Neuron (in vitro differentiated cells): Measurements from ENCODE around the gene MEIOSIN.
"Not testable (repeated sequence)": the region's sequence is repeated elsewhere in the genome, so short reads cannot be mapped to it uniquely, and the experiment has no call there.

Experiments
- H2AFZ ChIP-seq: one replicate; pipeline ENCODE4 v1.6.1; 2013; ENCODE audit warnings: low read depth, mild to moderate bottlenecking, inconsistent platforms, low read length, moderate library complexity
- H3K27me3 ChIP-seq: one replicate; pipeline ENCODE4 v1.6.1; 2013; ENCODE audit warnings: low read length; ENCODE audit not compliant: insufficient read depth
- H3K36me3 ChIP-seq: one replicate; pipeline ENCODE4 v1.6.1; 2013; ENCODE audit warnings: low read length; ENCODE audit not compliant: insufficient read depth
- H3K4me1 ChIP-seq: one replicate; pipeline ENCODE4 v1.6.1; 2013; ENCODE audit warnings: low read length; ENCODE audit not compliant: insufficient read depth
- H3K4me3 ChIP-seq: 2 replicates; pipeline ENCODE4 v1.5.1; 2013; ENCODE audit warnings: mild to moderate bottlenecking, low read length, moderate library complexity
- H3K9me3 ChIP-seq: one replicate; pipeline ENCODE4 v1.6.1; 2013; ENCODE audit warnings: low read length

The MEIOSIN gene

GRCh38 chr19:45711851-45712698 lies 21.2 kb upstream of the MEIOSIN start:
- peaks cover 10% of the 10 kb centered on the region for H3K4me1 ChIP-seq
- H3K36me3 ChIP-seq, result peaks cover 25% of the 10 kb centered on the region
- no peaks in the 10 kb centered on the region for H3K9me3 ChIP-seq
- no peaks in the 10 kb centered on the region for H3K27me3 ChIP-seq
- H2AFZ ChIP-seq, result no peak overlapping the region
- no peak overlapping the region for H3K4me3 ChIP-seq

- Histone ChIP-seq H3K4me1 (peaks cover 11% of the 10 kb centered on the region), H3K36me3 (peaks cover 25% of the 10 kb centered on the region), H3K9me3 (no peaks in the 10 kb centered on the region), H3K27me3 (no peaks in the 10 kb centered on the region), H3K4me3 (no peak overlapping the region), H2AFZ (no peak overlapping the region)
These were observed 20.6 kb upstream of the MEIOSIN start for GRCh38 chr19:45712699-45713067.

GRCh38 chr19:45713141-45713540 lies 20.1 kb upstream of the MEIOSIN start:
- no peaks in the 10 kb centered on the region for H3K9me3 ChIP-seq
- peaks cover 25% of the 10 kb centered on the region for H3K36me3 ChIP-seq
- H3K4me3 ChIP-seq, result no peak overlapping the region
- H3K4me1 ChIP-seq, result peaks cover 15% of the 10 kb centered on the region
- no peaks in the 10 kb centered on the region for H3K27me3 ChIP-seq
- H2AFZ ChIP-seq, result no peak overlapping the region

GRCh38 chr19:45715139-45715538 lies 18.1 kb upstream of the MEIOSIN start:
- H2AFZ ChIP-seq, result no peak overlapping the region
- H3K4me1 ChIP-seq, result peaks cover 20% of the 10 kb centered on the region
- H3K36me3 ChIP-seq, result peaks cover 29% of the 10 kb centered on the region
- no peaks in the 10 kb centered on the region for H3K9me3 ChIP-seq
- H3K27me3 ChIP-seq, result no peaks in the 10 kb centered on the region
- no peak overlapping the region for H3K4me3 ChIP-seq

- H3K4me3 ChIP-seq, result peak overlapping the region; percentile 76
- H3K36me3 ChIP-seq, result peaks cover 25% of the 10 kb centered on the region
- H3K27me3 ChIP-seq, result no peaks in the 10 kb centered on the region
- no peaks in the 10 kb centered on the region for H3K9me3 ChIP-seq
- H2AFZ ChIP-seq, result peak overlapping the region; percentile 6
- peaks cover 20% of the 10 kb centered on the region for H3K4me1 ChIP-seq
These were observed 16.7 kb upstream of the MEIOSIN start for GRCh38 chr19:45716359-45717130.

- Histone ChIP-seq H2AFZ (peak overlapping the region; percentile 6), H3K4me3 (peak overlapping the region; percentile 76), H3K27me3 (no peaks in the 10 kb centered on the region), H3K36me3 (peaks cover 17% of the 10 kb centered on the region), H3K9me3 (no peaks in the 10 kb centered on the region), H3K4me1 (peaks cover 20% of the 10 kb centered on the region)
These were observed 15.9 kb upstream of the MEIOSIN start for GRCh38 chr19:45717131-45717982.

- Histone ChIP-seq H3K9me3 (no peaks in the 10 kb centered on the region), H3K4me1 (peaks cover 20% of the 10 kb centered on the region), H3K36me3 (peaks cover 15% of the 10 kb centered on the region), H2AFZ (no peak overlapping the region), H3K4me3 (peak overlapping the region; percentile 42), H3K27me3 (no peaks in the 10 kb centered on the region)
These were observed 15.1 kb upstream of the MEIOSIN start for GRCh38 chr19:45717983-45718650.

- H3K27me3 ChIP-seq, H3K4me3 ChIP-seq, H3K9me3 ChIP-seq, H2AFZ ChIP-seq: not testable (repeated sequence)
- peaks cover 20% of the 10 kb centered on the region for H3K4me1 ChIP-seq
- H3K36me3 ChIP-seq, result peaks cover 12% of the 10 kb centered on the region
These were observed 13.2 kb upstream of the MEIOSIN start for GRCh38 chr19:45720065-45720464.

- H3K4me1 ChIP-seq, H3K9me3 ChIP-seq, H2AFZ ChIP-seq, H3K27me3 ChIP-seq, H3K36me3 ChIP-seq, H3K4me3 ChIP-seq: not testable (repeated sequence)
These were observed 4.6 kb upstream of the MEIOSIN start for GRCh38 chr19:45728683-45729082.

GRCh38 chr19:45729800-45730290 lies 3.4 kb upstream of the MEIOSIN start:
- Histone ChIP-seq H3K4me3 (peak overlapping the region; percentile 52), H2AFZ (peak overlapping the region; percentile 2), H3K36me3 (no peaks in the 10 kb centered on the region), H3K27me3 (no peaks in the 10 kb centered on the region), H3K9me3 (no peaks in the 10 kb centered on the region), H3K4me1 (peaks cover 7% of the 10 kb centered on the region)

GRCh38 chr19:45730368-45731288 lies 2.6 kb upstream of the MEIOSIN start, which contains the start of gene FBXO46:
FBXO46 (minus strand) TSS chr19:45730896; CDS start chr19:45713495, 17,401 bp downstream.
- Histone ChIP-seq H2AFZ (peak within 1 kb of the TSS; percentile 59), H3K4me1 (peaks cover 7% of the 10 kb centered on the region), H3K27me3 (no peaks in the 10 kb centered on the region), H3K4me3 (peak within 1 kb of the TSS; percentile 52), H3K9me3 (no peaks in the 10 kb centered on the region), H3K36me3 (no peaks in the 10 kb centered on the region)
